Left renal pelvis (tissue), 4 donors: ENCODE measurements around the gene ATL1. TPM values are rescaled to one million over a fixed set of nuclear protein-coding genes. Genes with fewer than 3 reads are reported as not detected.
A peak's percentile ranks its signal among the peaks of the same experiment; 100 is the strongest.
"Not testable (repeated sequence)": the region's sequence is repeated elsewhere in the genome, so short reads cannot be mapped to it uniquely, and the experiment has no call there.

Experiments
- DNase-seq, 4 donors: peaks; one replicate each; pipeline ENCODE4 v3.0.0-alpha.2; 2013; ENCODE audit warnings: low read depth in 4 of 4, low spot score in 3 of 4
- polyA plus RNA-seq, 4 donors: library from polyadenylated mRNA; unstranded; fragments of 120-200 nt; gene quantifications; one replicate each; pipeline ENCODE4 v1.2.1, GENCODE V29; 2013; ENCODE audit not compliant: insufficient read length in 4 of 4

Gene ATL1
- polyA plus RNA-seq, 4 donors = 6.7 to 15.3 (median 9.7) TPM

GRCh38 chr14:50533806-50534205 is 26.1 kb upstream of the ATL1 start:
- no peak for DNase-seq

- no peak for DNase-seq
Observed at GRCh38 chr14:50534416-50534815, 25.5 kb upstream of the ATL1 start.

DNA sequence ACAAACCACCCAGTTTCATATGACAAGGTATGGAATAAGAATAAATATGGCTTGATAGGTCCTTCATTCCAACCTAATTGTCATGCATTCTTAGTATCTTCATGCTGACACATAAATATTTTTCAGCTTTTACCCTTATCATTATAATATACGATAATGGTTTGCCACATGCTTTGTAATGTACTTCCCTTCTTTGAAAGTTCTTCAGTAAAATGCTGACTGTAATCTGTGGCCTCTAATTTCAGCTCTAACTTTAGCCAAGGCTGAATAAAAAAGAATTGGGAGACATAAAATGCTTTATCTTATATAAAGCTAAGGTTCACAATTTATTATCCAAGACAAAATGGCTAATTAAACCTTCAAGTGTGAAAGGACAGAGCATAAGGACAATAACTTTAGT is 24.9 kb upstream of the ATL1 start:
- no peak for DNase-seq

DNA sequence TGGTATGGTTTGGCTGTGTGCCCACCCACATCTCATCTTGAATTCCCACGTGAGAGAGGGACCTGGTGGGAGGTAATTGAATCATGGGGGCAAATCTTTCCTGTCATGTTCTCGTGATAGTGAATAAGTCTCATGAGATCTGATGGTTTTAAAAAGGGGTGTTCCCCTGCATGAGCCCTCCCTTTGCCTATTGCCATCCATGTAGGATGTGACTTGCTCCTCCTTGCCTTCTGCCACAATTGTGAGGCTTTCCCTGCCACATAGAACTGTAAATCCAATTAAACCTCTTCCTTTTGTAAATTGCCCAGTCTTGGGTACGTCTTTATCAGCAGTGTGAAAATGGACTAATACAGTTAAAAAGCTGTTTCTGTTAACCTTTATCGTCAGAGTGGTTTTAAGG is 21.9 kb upstream of the ATL1 start:
- not testable (repeated sequence) for DNase-seq

GRCh38 chr14:50539051-50539450 is 20.9 kb upstream of the ATL1 start:
- no peak for DNase-seq

DNA sequence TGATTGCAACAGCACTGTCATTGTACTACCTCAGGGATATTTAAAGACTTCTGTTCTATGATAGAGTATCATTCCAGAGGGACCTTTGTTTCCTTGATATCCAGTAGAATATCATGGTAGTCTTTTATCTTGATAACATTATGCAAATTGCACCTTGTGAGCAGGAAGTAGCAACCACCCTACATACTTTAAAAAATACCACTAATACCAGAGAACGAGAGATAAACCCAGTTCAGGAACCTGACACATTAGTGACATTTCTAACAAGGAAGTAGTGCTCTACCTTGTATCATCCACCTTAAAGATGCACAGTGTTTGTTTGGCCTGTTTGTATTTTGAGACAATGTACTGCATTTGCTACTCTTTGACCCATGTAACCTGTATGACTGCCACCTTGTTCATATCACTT is 18.8 kb upstream of the ATL1 start:
- no peak for DNase-seq

DNA sequence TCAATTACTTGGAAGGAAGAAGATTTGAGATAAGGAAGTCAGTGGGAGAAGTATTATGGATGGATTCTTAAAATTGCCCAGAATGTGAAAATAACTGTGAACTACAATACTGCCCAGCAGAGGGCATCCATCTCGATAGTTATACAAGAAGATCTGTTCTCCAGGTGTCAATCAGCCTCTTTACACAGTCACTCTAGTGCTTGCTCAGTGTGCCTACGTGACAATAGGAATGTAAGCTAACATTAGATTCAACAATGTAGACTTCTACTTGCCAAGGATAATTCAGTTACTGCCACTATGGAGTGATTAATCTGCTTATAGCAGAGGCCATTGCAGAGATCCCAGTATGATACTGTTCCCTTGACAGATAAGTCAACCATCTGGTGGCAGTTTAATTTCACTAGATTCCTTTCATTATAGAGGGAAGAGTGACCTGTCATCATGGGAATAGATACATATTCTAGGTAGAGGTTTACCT is 17.0 kb upstream of the ATL1 start:
- no peak for DNase-seq

- DNase-seq = no peak
Observed at GRCh38 chr14:50544911-50545310, 15.0 kb upstream of the ATL1 start.

DNA sequence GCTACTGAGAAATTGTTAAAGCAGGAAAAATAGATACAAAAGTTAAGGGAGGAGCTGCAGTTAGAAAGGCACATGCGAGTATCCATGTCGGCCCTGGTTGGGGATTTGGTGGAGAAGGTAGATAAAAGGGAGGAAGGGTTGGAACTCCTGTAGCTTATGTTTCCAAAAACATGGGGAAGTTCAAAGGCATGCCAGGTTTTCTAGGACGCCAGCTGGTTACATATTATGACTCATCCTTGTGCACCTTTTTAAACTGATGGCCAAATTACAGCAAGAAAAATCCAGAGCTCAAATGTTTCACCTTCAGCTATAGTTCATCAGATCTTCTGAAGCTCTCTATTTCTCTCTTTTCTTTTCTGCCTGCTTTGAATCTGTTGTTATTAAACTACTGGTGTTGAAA is 14.3 kb upstream of the ATL1 start:
- DNase-seq = no peak

- DNase-seq = no peak
Observed at GRCh38 chr14:50550294-50550693, 9.7 kb upstream of the ATL1 start.

DNA sequence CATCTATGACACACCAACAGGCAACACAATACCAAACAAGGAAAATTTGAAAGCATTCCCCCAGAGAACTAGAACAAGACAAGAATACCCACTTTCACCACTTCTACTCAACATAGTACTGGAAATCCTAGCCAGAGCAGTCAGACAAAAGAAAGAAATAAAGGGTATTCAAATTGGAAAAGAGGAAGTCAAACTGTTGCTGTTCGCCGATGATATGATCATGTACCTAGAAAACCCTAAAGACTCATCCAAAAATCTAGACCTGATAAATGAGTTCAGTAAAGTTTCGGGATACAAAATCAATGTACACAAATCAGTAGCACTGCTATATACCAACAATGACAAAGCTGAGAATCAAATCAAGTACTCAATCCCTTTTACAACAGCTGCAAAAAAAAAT is 8.1 kb upstream of the ATL1 start:
- no peak for DNase-seq

GRCh38 chr14:50552796-50553195 is 7.1 kb upstream of the ATL1 start:
- DNase-seq = not testable (repeated sequence)

DNA sequence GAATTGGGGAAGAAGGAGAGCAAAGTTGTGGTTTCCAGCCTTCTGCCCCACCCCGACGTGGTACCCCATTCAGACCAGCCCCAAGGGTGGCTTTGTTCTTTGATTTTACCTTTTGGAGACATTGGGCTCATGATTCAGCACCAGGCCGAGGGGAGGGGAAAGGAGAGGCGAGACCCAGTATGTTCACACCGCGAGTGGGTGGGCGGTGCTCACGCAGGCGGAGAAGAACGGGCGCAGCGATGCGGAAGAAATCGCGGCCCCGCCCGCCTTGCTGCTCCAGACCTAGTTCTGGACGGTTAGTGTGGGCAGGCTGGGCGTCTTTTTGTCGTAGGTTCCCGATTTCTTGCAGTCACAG is 963 bp downstream of the ATL1 start:
- peak in 3 of 4 donors; percentile 26 to 33 (median 29) for DNase-seq

DNA sequence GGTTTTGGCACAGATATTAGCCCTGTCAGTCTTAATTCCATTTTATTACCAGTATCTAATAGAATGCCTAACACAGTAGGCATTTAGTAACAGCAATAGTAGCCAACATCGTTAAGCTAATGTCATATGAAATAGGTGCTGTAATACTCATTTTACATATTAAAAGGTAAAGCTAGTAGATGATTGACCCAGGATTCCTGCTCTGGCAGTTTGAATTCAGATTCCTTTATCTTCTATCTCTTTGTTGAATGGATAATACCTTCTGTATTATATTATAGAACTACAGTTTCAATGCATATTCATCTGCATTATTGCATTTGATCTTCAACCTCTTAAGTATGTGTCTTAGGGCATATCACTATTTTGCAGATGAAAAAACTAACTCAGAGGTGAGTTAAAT is 2.9 kb downstream of the ATL1 start:
- no peak for DNase-seq

DNA sequence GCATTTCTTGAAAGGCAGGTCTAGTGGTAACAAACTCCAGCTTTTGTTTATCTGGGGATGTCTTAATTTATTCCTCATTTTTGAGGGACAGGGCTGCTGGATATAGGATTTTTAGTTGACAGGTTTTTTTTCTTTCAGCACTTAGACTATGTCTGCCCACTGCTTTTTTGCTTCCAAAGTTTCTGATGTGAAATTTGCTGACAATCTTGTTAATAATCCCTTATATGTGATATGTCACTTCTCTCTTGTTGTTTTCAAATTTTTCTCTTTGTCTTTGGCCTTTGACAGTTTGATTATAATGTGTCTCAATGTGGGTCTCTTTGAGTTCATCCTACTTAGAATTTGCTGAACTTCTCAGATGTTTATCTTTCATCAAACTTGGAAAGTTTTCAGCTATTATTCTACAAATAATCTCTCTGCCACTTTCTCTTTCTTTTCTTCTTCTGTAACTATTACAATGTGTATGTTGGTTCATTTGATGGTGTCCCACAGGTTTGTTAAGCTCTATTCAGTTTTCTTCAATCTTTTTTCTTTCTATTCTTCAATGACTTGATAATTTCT is 9.8 kb downstream of the ATL1 start:
- DNase-seq = no peak

GRCh38 chr14:50573862-50574261 is 13.9 kb downstream of the ATL1 start:
- DNase-seq = no peak

GRCh38 chr14:50575769-50576168 is 15.8 kb downstream of the ATL1 start:
- DNase-seq = no peak

DNA sequence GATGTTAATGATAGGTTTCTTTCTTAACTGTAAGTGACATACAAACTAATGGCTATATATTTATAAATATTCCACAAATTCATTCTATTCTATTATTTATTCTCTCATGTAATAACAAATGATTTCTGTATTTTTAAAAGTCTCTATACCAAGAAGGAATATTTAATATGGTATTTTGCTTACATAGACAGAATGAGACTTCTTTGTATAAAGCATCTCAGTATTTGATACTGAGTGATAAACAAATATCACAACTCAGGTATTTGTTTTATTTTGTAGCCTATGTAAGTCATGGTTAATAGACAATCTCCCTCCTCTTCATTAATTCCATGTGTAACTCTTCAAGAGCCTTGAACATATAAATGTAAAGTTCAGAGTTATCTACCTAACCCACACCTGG is 18.0 kb downstream of the ATL1 start:
- no peak for DNase-seq

DNA sequence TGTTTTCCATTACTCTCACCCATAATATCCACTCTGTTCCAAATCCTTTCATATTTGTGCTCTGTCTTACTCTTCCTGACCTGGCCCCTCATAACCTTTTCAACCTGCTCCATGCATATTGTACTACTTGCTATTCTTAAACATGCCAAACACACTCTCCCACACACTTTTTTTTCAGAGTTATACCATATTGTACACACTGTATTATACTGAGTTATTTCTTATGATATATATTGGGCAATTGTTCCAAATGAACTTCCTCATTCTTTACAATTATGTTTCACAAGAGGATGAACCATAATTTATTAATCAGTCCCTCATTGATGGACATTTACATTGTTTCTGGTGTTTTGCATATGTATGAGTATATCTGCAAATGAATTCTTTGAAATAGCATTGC is 18.5 kb downstream of the ATL1 start:
- no peak for DNase-seq

DNA sequence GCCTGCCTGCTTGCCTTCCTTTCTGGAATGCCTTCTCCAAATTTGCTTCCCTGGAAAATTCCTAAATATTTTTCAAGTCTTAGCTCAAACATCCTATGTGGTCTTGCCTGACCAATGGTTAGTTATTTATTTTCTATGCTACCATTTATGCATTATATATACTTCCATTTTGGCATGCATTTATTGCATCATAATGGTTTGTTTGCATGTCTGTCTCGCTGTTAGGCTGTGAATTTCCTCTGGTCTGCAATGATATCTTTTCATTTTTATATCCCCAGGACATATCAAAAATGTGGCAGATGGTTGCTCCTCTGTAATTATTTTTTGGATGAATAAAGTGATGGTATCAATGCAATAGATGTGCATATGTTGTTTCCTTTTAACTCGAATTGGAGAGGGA is 30.5 kb downstream of the ATL1 start:
- no peak for DNase-seq

- no peak for DNase-seq
Observed at GRCh38 chr14:50594577-50595316, 34.8 kb downstream of the ATL1 start.

- DNase-seq = no peak
Observed at GRCh38 chr14:50598765-50599164, 38.8 kb downstream of the ATL1 start.
